K562 (cell line): Measurements from ENCODE around the gene VEGFB.

ENCODE experiments used
- TF ChIP-seq, protein P1 (sequence below): sonication (generic); formaldehyde crosslinking; IDR thresholded peaks from 2 replicates; pipeline ENCODE4 v1.4.0; 2020; ENCODE audit warnings: mild to moderate bottlenecking, missing genetic modification reagents
- TF ChIP-seq, protein P2 (sequence below): fragments of 250-450 bp; sonication (Bioruptor Pico); IDR thresholded peaks from 2 replicates; pipeline ENCODE4 v1.5.0; 2021

DNA sequence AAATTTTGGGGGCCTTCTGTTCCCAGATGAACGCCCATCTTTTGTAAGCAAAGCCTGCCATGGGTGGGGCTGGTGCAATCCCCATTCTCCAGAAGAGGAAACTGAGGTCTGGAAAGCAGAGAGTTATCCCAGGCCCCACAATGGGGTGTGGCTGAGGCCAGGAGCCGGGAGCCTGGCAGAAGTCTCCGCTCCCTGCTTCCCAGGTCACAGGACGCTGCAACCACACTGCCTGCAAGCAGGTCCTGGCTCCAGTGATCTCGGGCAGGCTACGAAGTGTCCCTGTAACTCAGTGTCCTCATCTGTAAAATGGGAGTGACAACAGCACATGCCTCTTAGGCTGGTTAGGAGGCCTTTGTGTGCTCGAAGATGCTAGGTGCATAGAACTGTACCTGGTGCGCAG lies 18.7 kb downstream of the VEGFB start:
- TF ChIP-seq, protein P1, sequence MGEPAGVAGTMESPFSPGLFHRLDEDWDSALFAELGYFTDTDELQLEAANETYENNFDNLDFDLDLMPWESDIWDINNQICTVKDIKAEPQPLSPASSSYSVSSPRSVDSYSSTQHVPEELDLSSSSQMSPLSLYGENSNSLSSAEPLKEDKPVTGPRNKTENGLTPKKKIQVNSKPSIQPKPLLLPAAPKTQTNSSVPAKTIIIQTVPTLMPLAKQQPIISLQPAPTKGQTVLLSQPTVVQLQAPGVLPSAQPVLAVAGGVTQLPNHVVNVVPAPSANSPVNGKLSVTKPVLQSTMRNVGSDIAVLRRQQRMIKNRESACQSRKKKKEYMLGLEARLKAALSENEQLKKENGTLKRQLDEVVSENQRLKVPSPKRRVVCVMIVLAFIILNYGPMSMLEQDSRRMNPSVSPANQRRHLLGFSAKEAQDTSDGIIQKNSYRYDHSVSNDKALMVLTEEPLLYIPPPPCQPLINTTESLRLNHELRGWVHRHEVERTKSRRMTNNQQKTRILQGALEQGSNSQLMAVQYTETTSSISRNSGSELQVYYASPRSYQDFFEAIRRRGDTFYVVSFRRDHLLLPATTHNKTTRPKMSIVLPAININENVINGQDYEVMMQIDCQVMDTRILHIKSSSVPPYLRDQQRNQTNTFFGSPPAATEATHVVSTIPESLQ (CRISPR knock-in tag): no peak
- TF ChIP-seq, protein P2, sequence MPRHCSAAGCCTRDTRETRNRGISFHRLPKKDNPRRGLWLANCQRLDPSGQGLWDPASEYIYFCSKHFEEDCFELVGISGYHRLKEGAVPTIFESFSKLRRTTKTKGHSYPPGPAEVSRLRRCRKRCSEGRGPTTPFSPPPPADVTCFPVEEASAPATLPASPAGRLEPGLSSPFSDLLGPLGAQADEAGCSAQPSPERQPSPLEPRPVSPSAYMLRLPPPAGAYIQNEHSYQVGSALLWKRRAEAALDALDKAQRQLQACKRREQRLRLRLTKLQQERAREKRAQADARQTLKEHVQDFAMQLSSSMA (CRISPR knock-in tag): no peak
